ENCODE results near the gene GALNT1.
A peak's percentile ranks its signal among the peaks of the same experiment; 100 is the strongest.

GALNT1 gene

DNA sequence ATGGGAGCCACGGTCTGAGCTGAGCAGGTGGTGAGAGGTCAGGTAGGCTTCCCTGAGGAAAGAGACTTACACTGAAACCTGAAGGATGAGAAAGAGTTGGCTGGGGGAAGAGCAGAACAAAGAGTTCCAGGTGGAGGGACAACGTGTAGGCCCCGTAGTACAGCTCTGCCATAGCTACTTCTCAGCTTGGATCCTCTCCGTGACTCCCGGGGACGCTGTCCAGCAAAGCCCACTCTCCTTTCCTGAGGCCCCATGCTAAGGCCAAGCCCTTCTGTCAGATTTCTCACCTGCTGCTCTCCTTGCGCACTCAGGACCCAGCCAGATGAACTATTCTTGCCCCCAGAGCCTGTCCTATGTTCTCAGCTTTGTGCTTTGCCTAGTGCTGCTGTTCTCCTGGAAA, 173.8 kb downstream of the GALNT1 start:
- Histone ChIP-seq H2AFZ (no peak overlapping the region), H3K27me3 (ENCODE audit: control insufficient read depth, insufficient read depth, low read length) (no peaks in the 10 kb centered on the region), H3K4me1 (no peaks in the 10 kb centered on the region), H3K4me2 (ENCODE audit: low read length) (no peak overlapping the region), H3K4me3 (ENCODE audit: low read depth, low read length) (no peak overlapping the region), H3K9ac (no peak overlapping the region), H3K36me3 (ENCODE audit: control insufficient read depth, insufficient read depth, low read length) (no peaks in the 10 kb centered on the region), H3K27ac (no peak overlapping the region), H3K9me3 (ENCODE audit: control insufficient read depth, low read length) (no peaks in the 10 kb centered on the region), H3K79me2 (no peaks in the 10 kb centered on the region)
- TF ChIP-seq, protein P1, sequence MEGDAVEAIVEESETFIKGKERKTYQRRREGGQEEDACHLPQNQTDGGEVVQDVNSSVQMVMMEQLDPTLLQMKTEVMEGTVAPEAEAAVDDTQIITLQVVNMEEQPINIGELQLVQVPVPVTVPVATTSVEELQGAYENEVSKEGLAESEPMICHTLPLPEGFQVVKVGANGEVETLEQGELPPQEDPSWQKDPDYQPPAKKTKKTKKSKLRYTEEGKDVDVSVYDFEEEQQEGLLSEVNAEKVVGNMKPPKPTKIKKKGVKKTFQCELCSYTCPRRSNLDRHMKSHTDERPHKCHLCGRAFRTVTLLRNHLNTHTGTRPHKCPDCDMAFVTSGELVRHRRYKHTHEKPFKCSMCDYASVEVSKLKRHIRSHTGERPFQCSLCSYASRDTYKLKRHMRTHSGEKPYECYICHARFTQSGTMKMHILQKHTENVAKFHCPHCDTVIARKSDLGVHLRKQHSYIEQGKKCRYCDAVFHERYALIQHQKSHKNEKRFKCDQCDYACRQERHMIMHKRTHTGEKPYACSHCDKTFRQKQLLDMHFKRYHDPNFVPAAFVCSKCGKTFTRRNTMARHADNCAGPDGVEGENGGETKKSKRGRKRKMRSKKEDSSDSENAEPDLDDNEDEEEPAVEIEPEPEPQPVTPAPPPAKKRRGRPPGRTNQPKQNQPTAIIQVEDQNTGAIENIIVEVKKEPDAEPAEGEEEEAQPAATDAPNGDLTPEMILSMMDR (IDR thresholded peaks at IDR 0.05): no peak

- Histone ChIP-seq H3K4me3 (ENCODE audit: low read depth, low read length) (no peak overlapping the region), H3K9ac (no peak overlapping the region), H3K27me3 (ENCODE audit: control insufficient read depth, insufficient read depth, low read length) (no peaks in the 10 kb centered on the region), H3K9me3 (ENCODE audit: control insufficient read depth, low read length) (no peaks in the 10 kb centered on the region), H3K27ac (no peak overlapping the region), H3K4me1 (no peaks in the 10 kb centered on the region), H2AFZ (peak overlapping the region; percentile 3), H3K79me2 (no peaks in the 10 kb centered on the region), H3K4me2 (ENCODE audit: low read length) (no peak overlapping the region), H3K36me3 (ENCODE audit: control insufficient read depth, insufficient read depth, low read length) (no peaks in the 10 kb centered on the region)
- TF ChIP-seq, protein P1 (IDR thresholded peaks at IDR 0.05): peak; percentile 81
Measured at GRCh38 chr18:35756506-35757117, 175.1 kb downstream of the GALNT1 start.

Data from parathyroid adenoma (tissue), 2 donors.